Liver (tissue), 9 donors: ENCODE measurements around the gene CDC37L1. TPM values are rescaled to one million over a fixed set of nuclear protein-coding genes. Genes with fewer than 3 reads are reported as not detected.
A peak's percentile ranks its signal among the peaks of the same experiment; 100 is the strongest.

ENCODE experiments used
- DNase-seq: peaks from one replicate; pipeline ENCODE4 v3.0.0-alpha.2; 2017; ENCODE audit warnings: low spot score
- H3K27ac ChIP-seq, 2 donors: one replicate each; pipeline ENCODE4 v1.7.0; 2013; ENCODE audit warnings: inconsistent platforms in 2 of 2, low read length in 2 of 2, control low read depth in 1 of 2, low read depth in 1 of 2, mild to moderate bottlenecking in 1 of 2
- H3K27me3 ChIP-seq, 4 donors: one replicate each; pipeline versions ENCODE4 v1.6.1 to v1.7.0; 2013; ENCODE audit warnings: low read length in 3 of 4, inconsistent platforms in 1 of 4, mild to moderate bottlenecking in 1 of 4, moderate library complexity in 1 of 4; ENCODE audit not compliant: control insufficient read depth in 4 of 4, insufficient read depth in 4 of 4
- H3K36me3 ChIP-seq, 4 donors: one replicate each; pipeline versions ENCODE4 v1.6.1 to v1.7.0; 2013; ENCODE audit warnings: low read length in 3 of 4, mild to moderate bottlenecking in 3 of 4, low read depth in 1 of 4, moderate library complexity in 1 of 4; ENCODE audit not compliant: control insufficient read depth in 4 of 4, insufficient read depth in 3 of 4
- H3K4me1 ChIP-seq, 4 donors: one replicate each; pipeline versions ENCODE4 v1.6.1 to v1.7.0; 2013; ENCODE audit warnings: low read length in 3 of 4, mild to moderate bottlenecking in 3 of 4, moderate library complexity in 1 of 4; ENCODE audit not compliant: control insufficient read depth in 4 of 4, insufficient read depth in 4 of 4
- H3K4me3 ChIP-seq, 3 donors: one replicate each; pipeline versions ENCODE4 v1.6.1 to v1.7.0; 2013; ENCODE audit warnings: low read length in 3 of 3, control low read depth in 1 of 3, low read depth in 1 of 3, mild to moderate bottlenecking in 1 of 3
- H3K9ac ChIP-seq, 2 donors: one replicate each; pipeline ENCODE4 v1.7.0; 2013; ENCODE audit warnings: low read length in 2 of 2, mild to moderate bottlenecking in 2 of 2, moderate library complexity in 2 of 2, control low read depth in 1 of 2, low read depth in 1 of 2
- H3K9me3 ChIP-seq, 4 donors: one replicate each; pipeline versions ENCODE4 v1.6.1 to v1.7.0; 2013; ENCODE audit warnings: low read length in 3 of 4; ENCODE audit not compliant: control insufficient read depth in 4 of 4
- ATF3 ChIP-seq: IDR thresholded peaks from 2 replicates; pipeline ENCODE4 v1.6.1; 2016; ENCODE audit warnings: antibody characterized with exemption
- EGR1 ChIP-seq, 2 donors: IDR thresholded peaks; 2 replicates each; pipeline ENCODE4 v1.6.1; 2016 to 2018; ENCODE audit warnings: antibody characterized with exemption in 2 of 2, low read depth in 2 of 2
- FOXA1 ChIP-seq: IDR thresholded peaks from 2 replicates; pipeline ENCODE4 v1.6.1; 2016; ENCODE audit warnings: antibody characterized with exemption
- FOXA2 ChIP-seq: IDR thresholded peaks from 2 replicates; pipeline ENCODE4 v1.6.1; 2016; ENCODE audit warnings: antibody characterized with exemption
- GABPA ChIP-seq, 2 donors: IDR thresholded peaks in 1 of 2; conservative IDR thresholded peaks in 1 of 2; 2 replicates each; pipeline ENCODE4 v1.6.1; 2016; ENCODE audit warnings: antibody characterized with exemption in 2 of 2, mild to moderate bottlenecking in 1 of 2, moderate library complexity in 1 of 2
- HNF4A ChIP-seq, 2 donors: conservative IDR thresholded peaks; 2 replicates each; pipeline ENCODE4 v1.6.1; 2016; ENCODE audit warnings: antibody characterized with exemption in 2 of 2, mild to moderate bottlenecking in 2 of 2
- HNF4G ChIP-seq: IDR thresholded peaks from 2 replicates; pipeline ENCODE4 v1.6.1; 2016; ENCODE audit warnings: antibody characterized with exemption
- JUND ChIP-seq, 2 donors: IDR thresholded peaks; 2 replicates each; pipeline ENCODE4 v1.6.1; 2016; ENCODE audit warnings: antibody characterized with exemption in 2 of 2
- MAX ChIP-seq: IDR thresholded peaks from 2 replicates; pipeline ENCODE4 v1.6.1; 2016; ENCODE audit warnings: antibody characterized with exemption
- RAD21 ChIP-seq, 2 donors: IDR thresholded peaks; 2 replicates each; pipeline ENCODE4 v1.6.1; 2016; ENCODE audit warnings: antibody characterized with exemption in 2 of 2, mild to moderate bottlenecking in 2 of 2
- REST ChIP-seq: IDR thresholded peaks from 2 replicates; pipeline ENCODE4 v1.6.1; 2016; ENCODE audit warnings: antibody characterized with exemption, mild to moderate bottlenecking
- RXRA ChIP-seq, 2 donors: IDR thresholded peaks; 2 replicates each; pipeline ENCODE4 v1.6.1; 2017 to 2018; ENCODE audit warnings: antibody characterized with exemption in 2 of 2, mild to moderate bottlenecking in 1 of 2
- SP1 ChIP-seq: IDR thresholded peaks from 2 replicates; pipeline ENCODE4 v1.6.1; 2018; ENCODE audit warnings: antibody characterized with exemption, mild to moderate bottlenecking
- TAF1 ChIP-seq: conservative IDR thresholded peaks from 2 replicates; pipeline ENCODE4 v1.6.1; 2016; ENCODE audit warnings: antibody characterized with exemption, mild to moderate bottlenecking
- YY1 ChIP-seq: IDR thresholded peaks from 2 replicates; pipeline ENCODE4 v1.6.1; 2016; ENCODE audit warnings: antibody characterized with exemption, mild to moderate bottlenecking
- WGBS: extraction: QIAGEN DNeasy Blood & Tissue Kit; methylation state at CpG from one replicate; pipeline ENCODE4 v1.1.7; 2013; 5-methylcytosine and 5-hydroxymethylcytosine counted together
- polyA plus RNA-seq, 2 donors: library from polyadenylated mRNA; stranded (reverse) in 1 of 2; unstranded in 1 of 2; fragments of 200-250 nt in 1 of 2; fragments of >200 nt in 1 of 2; fragmentation: Nextera tagmentation in 1 of 2; extraction: Ambion mirVana in 1 of 2; gene quantifications; one replicate each; pipeline versions ENCODE4 v1.2.1 to v1.2.3, GENCODE V29; 2013 to 2015
- total RNA-seq, 2 donors: library from RNA; depleted of rRNA; stranded (reverse); fragments of >200 nt; gene quantifications; one replicate each; pipeline ENCODE4 v1.2.3, GENCODE V29; 2014
- donor health status: healthy.
- donor health status: healthy.
- donor health status: healthy.
- donor health status: healthy.
- donor health status: healthy.

Gene CDC37L1
- total and polyA plus RNA-seq, 4 donors: 11.3 to 32.8 (median 19.4) TPM

- Histone ChIP-seq H3K36me3 (no peaks in the 10 kb centered on the region), H3K27ac (peak overlapping the region; percentile 94 to 97), H3K4me1 (peaks cover 4 to 33% (median 15%) of the 10 kb centered on the region in 4 donors), H3K4me3 (peak overlapping the region; percentile 73 to 95 (median 85)), H3K9me3 (no peaks in the 10 kb centered on the region), H3K9ac (peak overlapping the region; percentile 83 to 95), H3K27me3 (no peaks in the 10 kb centered on the region)
- no peak for DNase-seq
- WGBS: 25% methylated on average over 13 of the region's 13 CpGs
- TF ChIP-seq REST (peak; percentile 66), FOXA1 (no peak), TAF1 (peak; percentile 37), FOXA2 (no peak), GABPA (IDR thresholded peaks at IDR 0.05 in 1 of 2, conservative IDR thresholded peaks at IDR 0.05 in 1 of 2) (peak in 1 of 2 donors; percentile 28), JUND (IDR thresholded peaks at IDR 0.05) (peak; percentile 50 to 73), MAX (peak; percentile 62), SP1 (peak; percentile 21), YY1 (peak; percentile 91), ATF3 (peak; percentile 50), RAD21 (IDR thresholded peaks at IDR 0.05) (peak in 1 of 2 donors; percentile 16), HNF4G (no peak), EGR1 (IDR thresholded peaks at IDR 0.05; ENCODE audit: low read depth in 2 of 2) (peak in 1 of 2 donors; percentile 41)
Observed at GRCh38 chr9:4662989-4663792, 16.2 kb upstream of the CDC37L1 start.

- Histone ChIP-seq H3K4me1 (peaks cover 0 to 30% (median 12%) of the 10 kb centered on the region in 4 donors), H3K36me3 (no peaks in the 10 kb centered on the region), H3K4me3 (peak overlapping the region; percentile 69 to 95 (median 85)), H3K27me3 (no peaks in the 10 kb centered on the region), H3K9ac (peak overlapping the region in 1 of 2 donors; percentile 83), H3K9me3 (no peaks in the 10 kb centered on the region), H3K27ac (peak overlapping the region; percentile 94 to 97)
- WGBS: 79% methylated on average over 3 of the region's 3 CpGs
- TF ChIP-seq EGR1 (IDR thresholded peaks at IDR 0.05; ENCODE audit: low read depth in 2 of 2) (no peak), TAF1 (no peak), HNF4A (conservative IDR thresholded peaks at IDR 0.05) (no peak), RXRA (IDR thresholded peaks at IDR 0.05) (no peak), REST (no peak), FOXA1 (no peak), HNF4G (no peak)
- DNase-seq: no peak
Observed at GRCh38 chr9:4663956-4664355, 15.4 kb upstream of the CDC37L1 start.
